ENCODE measurements around the gene SAV1. TPM values are rescaled to one million over a fixed set of nuclear protein-coding genes. Genes with fewer than 3 reads are reported as not detected.

The SAV1 gene
- total RNA-seq, 1 experiment from 2014 or later: 34.7 TPM

DNA sequence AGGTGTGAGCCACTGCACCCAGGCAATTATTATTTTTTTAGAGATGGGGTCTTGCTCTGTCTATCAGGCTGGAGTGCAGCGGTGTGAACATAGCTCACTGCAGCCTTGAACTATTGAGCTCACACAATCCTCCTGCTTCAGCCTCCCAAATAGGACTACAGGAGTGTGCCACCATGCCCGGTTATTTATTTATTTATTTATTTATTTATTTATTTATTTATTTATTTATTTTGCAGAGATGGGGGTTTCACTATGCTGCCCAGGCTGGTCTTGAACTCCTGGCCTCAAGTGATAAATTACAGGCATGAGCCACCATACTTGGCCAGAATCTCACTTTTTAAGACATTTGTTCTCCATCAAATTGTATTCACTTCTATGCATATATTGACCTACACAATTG is 51.8 kb downstream of the SAV1 start:
- intact Hi-C loops (cut with micrococcal nuclease): loop anchor here (10.0 kb wide), 1 partner anchor 249 kb away; no protein-coding TSS in a partner anchor
- H3K4me3 Mint-ChIP-seq (ENCODE audit: unreplicated experiment): no peak overlapping the region
- ChIA-PET CTCF (interaction anchor here (0.6 to 2.6 kb wide), 8 partner anchors 15 to 482 kb away, joined by 3 to 14 read pairs (median 4); no protein-coding TSS in a partner anchor), POLR2A (no interaction called here)
- no peaks in the 10 kb centered on the region for H3K36me3 Mint-ChIP-seq (ENCODE audit: insufficient read depth, unreplicated experiment)
- peaks cover 7% of the 10 kb centered on the region for H3K4me1 Mint-ChIP-seq (ENCODE audit: insufficient read depth, unreplicated experiment)
- no TSS peak for BruUV-seq (replicated peaks)
- H3K9me3 Mint-ChIP-seq (ENCODE audit: unreplicated experiment): no peaks in the 10 kb centered on the region
- H3K27ac Mint-ChIP-seq (ENCODE audit: low read depth, unreplicated experiment): no peak overlapping the region
- TF ChIP-seq, protein P1, sequence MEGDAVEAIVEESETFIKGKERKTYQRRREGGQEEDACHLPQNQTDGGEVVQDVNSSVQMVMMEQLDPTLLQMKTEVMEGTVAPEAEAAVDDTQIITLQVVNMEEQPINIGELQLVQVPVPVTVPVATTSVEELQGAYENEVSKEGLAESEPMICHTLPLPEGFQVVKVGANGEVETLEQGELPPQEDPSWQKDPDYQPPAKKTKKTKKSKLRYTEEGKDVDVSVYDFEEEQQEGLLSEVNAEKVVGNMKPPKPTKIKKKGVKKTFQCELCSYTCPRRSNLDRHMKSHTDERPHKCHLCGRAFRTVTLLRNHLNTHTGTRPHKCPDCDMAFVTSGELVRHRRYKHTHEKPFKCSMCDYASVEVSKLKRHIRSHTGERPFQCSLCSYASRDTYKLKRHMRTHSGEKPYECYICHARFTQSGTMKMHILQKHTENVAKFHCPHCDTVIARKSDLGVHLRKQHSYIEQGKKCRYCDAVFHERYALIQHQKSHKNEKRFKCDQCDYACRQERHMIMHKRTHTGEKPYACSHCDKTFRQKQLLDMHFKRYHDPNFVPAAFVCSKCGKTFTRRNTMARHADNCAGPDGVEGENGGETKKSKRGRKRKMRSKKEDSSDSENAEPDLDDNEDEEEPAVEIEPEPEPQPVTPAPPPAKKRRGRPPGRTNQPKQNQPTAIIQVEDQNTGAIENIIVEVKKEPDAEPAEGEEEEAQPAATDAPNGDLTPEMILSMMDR (IDR thresholded peaks at IDR 0.05; ENCODE audit: unreplicated experiment): no peak
- H3K27me3 Mint-ChIP-seq (ENCODE audit: insufficient read depth, unreplicated experiment): no peaks in the 10 kb centered on the region
- no peak for DNase-seq (ENCODE audit: unreplicated experiment)

DNA sequence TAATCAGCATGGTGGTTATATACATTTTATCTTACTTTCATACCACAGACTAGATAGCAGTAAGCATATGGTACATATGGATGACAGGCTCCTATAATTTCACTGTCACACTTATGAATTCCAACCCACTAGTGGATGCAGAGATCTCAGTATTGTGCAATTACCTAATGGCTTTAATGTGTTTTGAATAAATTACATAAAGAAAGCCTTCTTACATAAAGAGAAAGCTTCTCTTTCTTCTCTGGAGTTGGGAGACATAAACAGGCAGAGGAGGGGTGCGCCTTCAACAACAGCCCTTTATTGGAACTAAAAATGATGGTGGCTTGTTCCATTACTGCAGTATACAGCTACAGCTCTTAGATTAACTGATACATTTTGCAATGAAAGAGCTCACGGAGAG is 52.6 kb downstream of the SAV1 start:
- POLR2A ChIA-PET: no interaction called here
- Mint-ChIP-seq H3K9me3 (ENCODE audit: unreplicated experiment) (no peaks in the 10 kb centered on the region), H3K4me3 (ENCODE audit: unreplicated experiment) (no peak overlapping the region), H3K27me3 (ENCODE audit: insufficient read depth, unreplicated experiment) (no peaks in the 10 kb centered on the region), H3K36me3 (ENCODE audit: insufficient read depth, unreplicated experiment) (no peaks in the 10 kb centered on the region), H3K27ac (ENCODE audit: low read depth, unreplicated experiment) (no peak overlapping the region), H3K4me1 (ENCODE audit: insufficient read depth, unreplicated experiment) (peaks cover 7% of the 10 kb centered on the region)
- intact Hi-C loops (cut with micrococcal nuclease): loop anchor here (10.0 kb wide), 1 partner anchor 249 kb away; no protein-coding TSS in a partner anchor
- DNase-seq (ENCODE audit: unreplicated experiment): no peak
- no TSS peak for BruUV-seq (replicated peaks)
- CTCF ChIA-PET: interaction anchor here (0.6 to 2.6 kb wide), 6 partner anchors 14 to 481 kb away, joined by 3 to 14 read pairs (median 5); no protein-coding TSS in a partner anchor
- TF ChIP-seq, protein P1 (IDR thresholded peaks at IDR 0.05; ENCODE audit: unreplicated experiment): no peak

DNA sequence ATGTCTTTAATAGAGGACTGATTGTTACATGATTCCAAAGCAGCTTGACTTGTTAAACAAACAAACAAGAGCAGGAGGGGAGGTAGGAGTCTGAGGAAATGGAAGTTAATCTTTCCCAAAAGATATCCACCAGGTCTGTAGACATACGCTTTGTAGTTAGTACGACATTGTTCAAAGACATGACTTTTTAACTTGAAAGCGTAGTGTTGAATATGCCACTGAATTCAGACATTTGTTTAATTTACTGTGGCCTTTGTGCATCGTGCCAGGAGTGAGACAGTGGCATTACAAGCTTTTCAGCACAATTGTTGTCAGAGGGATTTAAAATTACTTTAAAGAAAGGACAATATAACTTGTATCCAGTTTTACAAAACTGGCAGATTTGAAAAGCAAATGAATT is 53.0 kb downstream of the SAV1 start:
- POLR2A ChIA-PET: interaction anchor here (1.1 to 1.3 kb wide), 2 partner anchors 13 to 15 kb away, joined by 3 to 4 read pairs; no protein-coding TSS in a partner anchor
- no peak for DNase-seq (ENCODE audit: unreplicated experiment)
- no peaks in the 10 kb centered on the region for H3K36me3 Mint-ChIP-seq (ENCODE audit: insufficient read depth, unreplicated experiment)

DNA sequence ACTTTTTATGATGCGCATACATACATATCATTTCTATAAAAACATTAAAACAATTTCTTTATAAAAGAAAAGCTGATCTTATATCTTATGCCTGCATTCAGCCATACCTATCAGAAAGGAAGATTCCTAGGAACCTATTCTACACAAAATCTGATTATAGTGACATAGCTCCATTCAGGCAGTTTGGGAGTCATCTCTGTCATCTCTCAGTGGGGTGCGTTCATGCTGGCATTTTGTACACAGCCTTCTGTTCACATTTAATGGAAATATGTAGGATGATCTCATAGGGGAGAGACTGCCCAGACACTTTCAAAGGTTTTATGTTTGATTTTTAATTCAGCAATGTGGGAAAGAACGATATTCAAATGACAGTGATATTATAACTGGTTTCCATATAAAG is 55.3 kb downstream of the SAV1 start:
- H3K4me1 Mint-ChIP-seq (ENCODE audit: insufficient read depth, unreplicated experiment): no peaks in the 10 kb centered on the region
- no peaks in the 10 kb centered on the region for H3K9me3 Mint-ChIP-seq (ENCODE audit: unreplicated experiment)
- ChIA-PET POLR2A (no interaction called here), CTCF (no interaction called here)
- no peak for DNase-seq (ENCODE audit: unreplicated experiment)
- H3K27ac Mint-ChIP-seq (ENCODE audit: low read depth, unreplicated experiment): no peak overlapping the region
- H3K27me3 Mint-ChIP-seq (ENCODE audit: insufficient read depth, unreplicated experiment): no peaks in the 10 kb centered on the region
- no peaks in the 10 kb centered on the region for H3K36me3 Mint-ChIP-seq (ENCODE audit: insufficient read depth, unreplicated experiment)
- no TSS peak for BruUV-seq (replicated peaks)
- TF ChIP-seq, protein P1 (IDR thresholded peaks at IDR 0.05; ENCODE audit: unreplicated experiment): no peak
- intact Hi-C loops (cut with micrococcal nuclease): loop anchor here (10.0 kb wide), 1 partner anchor 252 kb away; no protein-coding TSS in a partner anchor
- H3K4me3 Mint-ChIP-seq (ENCODE audit: unreplicated experiment): no peak overlapping the region

More for the DNA sequence above, 53.0 kb downstream of the SAV1 start:
- no peak overlapping the region for H3K4me3 Mint-ChIP-seq (ENCODE audit: unreplicated experiment)
- BruUV-seq (replicated peaks): no TSS peak
- no peaks in the 10 kb centered on the region for H3K9me3 Mint-ChIP-seq (ENCODE audit: unreplicated experiment)
- TF ChIP-seq, protein P1 (IDR thresholded peaks at IDR 0.05; ENCODE audit: unreplicated experiment): no peak
- H3K27me3 Mint-ChIP-seq (ENCODE audit: insufficient read depth, unreplicated experiment): no peaks in the 10 kb centered on the region
- H3K4me1 Mint-ChIP-seq (ENCODE audit: insufficient read depth, unreplicated experiment): peaks cover 2% of the 10 kb centered on the region
- no peak overlapping the region for H3K27ac Mint-ChIP-seq (ENCODE audit: low read depth, unreplicated experiment)
- intact Hi-C loops (cut with micrococcal nuclease): loop anchor here (10.0 kb wide), 1 partner anchor 250 kb away; no protein-coding TSS in a partner anchor
- CTCF ChIA-PET: interaction anchor here (1.1 to 1.5 kb wide), 2 partner anchors 161 to 246 kb away, joined by 6 to 9 read pairs; no protein-coding TSS in a partner anchor
